ENCODE results near the gene PKDREJ. TPM values are rescaled to one million over a fixed set of nuclear protein-coding genes. Genes with fewer than 3 reads are reported as not detected.

PKDREJ gene
- total and polyA plus RNA-seq, 2 of the 4 experiments (the other 2 are of a cell fraction), result 0.02 TPM; not detected in 1

GRCh38 chr22:46309526-46310085, 46.5 kb upstream of the PKDREJ start:
- Histone ChIP-seq H3K9me3 (ENCODE audit: control insufficient read depth, insufficient read depth, low read length) (no peaks in the 10 kb centered on the region), H4K5ac (ENCODE audit: low read depth, low read length) (no peak overlapping the region), H2BK5ac (ENCODE audit: low read depth, low read length, poor library complexity, severe bottlenecking) (no peak overlapping the region), H3K23ac (ENCODE audit: low read depth, low read length) (0 out of 2 replicates have a peak overlapping the region, but pooled peaks have one; percentile 65), H3K36me3 (ENCODE audit: control insufficient read depth, insufficient read depth, low read length) (peaks cover 1% of the 10 kb centered on the region), H3K9ac (ENCODE audit: low read depth, low read length) (no peak overlapping the region), H2AFZ (replicated peaks; ENCODE audit: low read length, poor library complexity) (no peak overlapping the region), H2BK120ac (ENCODE audit: low read depth, low read length) (no peak overlapping the region), H3K56ac (ENCODE audit: extremely low read depth, insufficient read depth, low read length) (no peak overlapping the region), H3K27ac (ENCODE audit: insufficient read depth, low read length) (no peak overlapping the region), H2AK5ac (ENCODE audit: low read depth, low read length) (no peak overlapping the region), H3K27me3 (ENCODE audit: control insufficient read depth, insufficient read depth, low read length) (no peaks in the 10 kb centered on the region), H3K4me2 (ENCODE audit: low read depth, low read length) (no peak overlapping the region), H2AK9ac (replicated peaks; ENCODE audit: low read depth, low read length, poor library complexity) (peak overlapping the region; percentile 76), H4K20me1 (ENCODE audit: insufficient read depth, low read length) (no peaks in the 10 kb centered on the region; the same call in 1 of the 2 replicates), H3K4me1 (ENCODE audit: control insufficient read depth, insufficient read depth, low read length) (no peaks in the 10 kb centered on the region), H4K91ac (ENCODE audit: insufficient read depth, low read depth, low read length) (no peak overlapping the region), H3K79me1 (ENCODE audit: low read depth in 1 of 2, low read length in 2 of 2) (peaks cover 28 to 41% of the 10 kb centered on the region in 2 experiments), H3K14ac (replicated peaks; ENCODE audit: low read depth, low read length) (no peak overlapping the region), H3K4ac (ENCODE audit: low read depth, low read length) (no peak overlapping the region), H3K9me1 (ENCODE audit: insufficient read depth, low read length) (no peaks in the 10 kb centered on the region), H2BK20ac (ENCODE audit: low read depth, low read length) (no peak overlapping the region), H3K18ac (ENCODE audit: low read depth, low read length) (no peak overlapping the region), H4K8ac (ENCODE audit: low read depth in 2 of 2, low read length in 2 of 2) (no peak overlapping the region), H2BK15ac (ENCODE audit: low read depth, low read length) (no peak overlapping the region), H3K4me3 (ENCODE audit: insufficient read depth, low read depth, low read length) (no peak overlapping the region)
- 100% methylated on average over 4 of the region's 15 CpGs; no CpG with 5 or more reads in 1 of the 2 experiments for WGBS, 2 experiments (ENCODE audit: extremely low coverage in 2 of 2, insufficient read length in 1 of 2)
- in situ Hi-C loops (cut with MboI; ENCODE audit: low sequenced_read_pairs) (loop anchor here (5.0 kb wide), 1 partner anchor 322 kb away; no protein-coding TSS in a partner anchor), intact Hi-C loops (cut with micrococcal nuclease) (no loop called here), dilution Hi-C loops (cut with HindIII; ENCODE audit: low sequenced_read_pairs, unreplicated experiment) (no loop called here)
- no TSS peak for BruUV-seq (replicated peaks)
- CTCF ChIA-PET, result no interaction called here
- DNase-seq, result no peak
- POLR2A ChIA-PET (ENCODE audit: unreplicated experiment), result no interaction called here
- TF ChIP-seq RCOR1 (IDR thresholded peaks at IDR 0.05; ENCODE audit: insufficient replicate concordance, low read length) (no peak), BHLHE40 (IDR thresholded peaks at IDR 0.05; ENCODE audit: low read depth, low read length) (no peak), MAFK (IDR thresholded peaks at IDR 0.05; ENCODE audit: low read depth, low read length) (no peak), SMC3 (IDR thresholded peaks at IDR 0.05; ENCODE audit: low read depth, low read length) (no peak), RAD21 (IDR thresholded peaks at IDR 0.05; ENCODE audit: low read length) (no peak), CTCF (conservative IDR thresholded peaks at IDR 0.05; ENCODE audit: low read depth, low read length) (no peak), NFE2L2 (IDR thresholded peaks at IDR 0.05; ENCODE audit: low read depth, low read length) (no peak), MAZ (IDR thresholded peaks at IDR 0.05; ENCODE audit: borderline replicate concordance, low read depth, low read length) (no peak), POLR2A (IDR thresholded peaks at IDR 0.05; ENCODE audit: low read depth, low read length) (no peak), USF2 (IDR thresholded peaks at IDR 0.05; ENCODE audit: low read depth, low read length) (no peak), CHD1 (IDR thresholded peaks at IDR 0.05; ENCODE audit: low read depth, low read length) (no peak), ELK1 (IDR thresholded peaks at IDR 0.05; ENCODE audit: borderline replicate concordance, low read depth, low read length) (no peak), FOS (IDR thresholded peaks at IDR 0.05; ENCODE audit: low read depth, low read length) (no peak)
- ATAC-seq (ENCODE audit: low read depth), result no peak
